Vagina (tissue), 2 donors: Measurements from ENCODE around the gene GADL1.

Experiments used
- CTCF ChIP-seq, 3 experiments: fragments of 450-650 bp in 2 of 3; fragments of 200-600 bp in 1 of 3; sonication (generic) in 1 of 3; IDR thresholded peaks; one replicate each; pipeline ENCODE4 v1.5.1; 2017 to 2019; ENCODE audit warnings: antibody characterized with exemption in 3 of 3, mild to moderate bottlenecking in 2 of 3, moderate library complexity in 2 of 3
- POLR2A ChIP-seq, 2 donors: fragments of 450-650 bp; IDR thresholded peaks; one replicate each; pipeline ENCODE4 v1.6.1; 2017; ENCODE audit warnings: antibody characterized with exemption in 2 of 2, mild to moderate bottlenecking in 2 of 2, moderate library complexity in 2 of 2
- POLR2AphosphoS5 ChIP-seq, 2 donors: sonication (generic); formaldehyde crosslinking; IDR thresholded peaks; one replicate each; pipeline ENCODE4 v1.9.0; 2017; ENCODE audit warnings: antibody characterized with exemption in 2 of 2, mild to moderate bottlenecking in 2 of 2, low read depth in 1 of 2; ENCODE audit not compliant: insufficient read depth in 1 of 2

- TF ChIP-seq CTCF (IDR thresholded peaks at IDR 0.05) (no peak), POLR2A (IDR thresholded peaks at IDR 0.05) (no peak), POLR2AphosphoS5 (IDR thresholded peaks at IDR 0.05; ENCODE audit: insufficient read depth in 1 of 2, low read depth in 1 of 2) (no peak)
Observed at GRCh38 chr3:30904996-30905395, 10.5 kb upstream of the GADL1 start.
